GM12891 (cell line): Measurements from ENCODE around the gene LSM7.

Source experiments
- POLR2A ChIP-seq: IDR thresholded peaks from 2 replicates; pipeline ENCODE4 v1.6.1; 2011; ENCODE audit warnings: low read depth, low read length, control low read depth
- POLR2AphosphoS5 ChIP-seq: IDR thresholded peaks from 2 replicates; pipeline ENCODE4 v1.6.1; 2011; ENCODE audit warnings: low read depth, low read length, control low read depth
- SPI1 ChIP-seq: IDR thresholded peaks from 2 replicates; pipeline ENCODE4 v1.6.1; 2011; ENCODE audit warnings: low read depth, low read length, control low read depth
- TAF1 ChIP-seq: IDR thresholded peaks from 2 replicates; pipeline ENCODE4 v1.6.1; 2011; ENCODE audit warnings: low read depth, low read length, control low read depth

DNA sequence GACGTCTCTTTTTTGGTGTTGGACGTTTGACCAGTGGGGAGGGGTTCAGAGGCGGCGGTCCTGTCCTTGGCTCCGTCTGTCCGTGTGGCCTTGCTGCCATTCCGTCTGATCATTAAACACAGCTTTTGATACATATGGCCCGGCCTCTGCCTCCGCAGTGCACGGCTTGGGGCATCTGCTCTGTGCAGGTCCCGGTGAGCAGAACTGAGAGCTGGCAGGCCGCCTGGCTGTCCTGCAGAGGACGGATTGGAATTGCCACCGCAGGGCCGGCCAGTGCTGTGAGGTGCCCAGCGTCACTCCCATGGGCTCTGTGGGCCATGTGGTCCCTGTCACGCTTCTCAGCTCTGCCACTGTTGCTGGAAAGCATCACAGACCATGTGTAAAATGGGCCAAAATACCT is 26.3 kb upstream of the LSM7 start:
- no peak for TF ChIP-seq POLR2A
- TF ChIP-seq POLR2AphosphoS5: no peak
- no peak for TF ChIP-seq TAF1
- TF ChIP-seq SPI1: no peak
